B cell (primary cell): ENCODE results near the gene PTPRN2. TPM values are rescaled to one million over a fixed set of nuclear protein-coding genes. Genes with fewer than 3 reads are reported as not detected.

ENCODE experiments used
- ATAC-seq: fragments of 200-7000 bp; cut with Tn5 transposase; one replicate; pipeline ENCODE4 v1.10.0; 2021; ENCODE audit warnings: low read depth, mild to moderate bottlenecking, moderate number of reproducible peaks, moderate library complexity
- CTCF ChIA-PET: fragments of 350-600 bp; sonication (Branson Sonifier 250); formaldehyde crosslinking; loops from one replicate; lab custom pipeline; 2021; ENCODE audit warnings: antibody characterized with exemption, inconsistent platforms; lab: Charles Lee
- POLR2A ChIA-PET: fragments of 350-600 bp; sonication (Branson Sonifier 250); formaldehyde crosslinking; loops from one replicate; lab custom pipeline; 2021; ENCODE audit warnings: antibody characterized with exemption; lab: Charles Lee
- DNase-seq: peaks from one replicate; pipeline ENCODE4 v3.0.0; 2013
- H2AFZ ChIP-seq: 2 replicates; pipeline ENCODE4 v1.6.1; 2012; ENCODE audit warnings: mild to moderate bottlenecking, low read depth, low read length; ENCODE audit not compliant: insufficient read depth, poor library complexity, severe bottlenecking
- H3K27ac ChIP-seq, 2 donors: 1 replicate in 1 of 2; 2 replicates in 1 of 2; pipeline ENCODE4 v1.5.1; 2012 to 2013; ENCODE audit warnings: low read length in 2 of 2, mild to moderate bottlenecking in 2 of 2, moderate library complexity in 1 of 2
- H3K27me3 ChIP-seq, 4 experiments: fragments of 200-600 bp in 1 of 4; sonication (generic) in 1 of 4; replicated peaks in 1 of 4; 1 replicate in 2 of 4; 2 replicates in 2 of 4; pipeline versions ENCODE4 v1.6.1 to v1.7.0; 2013 to 2016; ENCODE audit warnings: low read length in 3 of 4, mild to moderate bottlenecking in 2 of 4, mixed read lengths in 1 of 4, moderate library complexity in 1 of 4; ENCODE audit not compliant: insufficient read depth in 4 of 4, control insufficient read depth in 3 of 4; ENCODE audit errors: control extremely low read depth in 1 of 4
- H3K36me3 ChIP-seq, 2 experiments: replicated peaks in 1 of 2; 1 replicate in 1 of 2; 2 replicates in 1 of 2; pipeline versions ENCODE4 v1.6.1 to v1.7.1; 2013; ENCODE audit warnings: low read length in 1 of 2; ENCODE audit not compliant: insufficient read depth in 2 of 2, control insufficient read depth in 1 of 2; ENCODE audit errors: control extremely low read depth in 1 of 2, extremely low read depth in 1 of 2
- H3K4me1 ChIP-seq, 2 donors: fragments of 200-600 bp in 1 of 2; sonication (generic) in 1 of 2; 1 replicate in 1 of 2; 2 replicates in 1 of 2; pipeline versions ENCODE4 v1.5.1 to v1.6.1; 2013 to 2017; ENCODE audit warnings: low read length in 2 of 2; ENCODE audit not compliant: control insufficient read depth in 2 of 2, insufficient read depth in 2 of 2
- H3K4me2 ChIP-seq: replicated peaks from 2 replicates; pipeline ENCODE3; 2012; ENCODE audit warnings: mild to moderate bottlenecking, low read depth, low read length; ENCODE audit not compliant: poor library complexity, severe bottlenecking
- H3K4me3 ChIP-seq, 5 experiments: fragments of 200-600 bp in 1 of 5; sonication (generic) in 1 of 5; 1 replicate in 3 of 5; 2 replicates in 2 of 5; pipeline versions ENCODE4 v1.5.1 to v1.7.0; 2011 to 2016; ENCODE audit warnings: low read length in 4 of 5, mild to moderate bottlenecking in 4 of 5, low read depth in 2 of 5, control low read depth in 1 of 5, moderate library complexity in 1 of 5; ENCODE audit not compliant: insufficient read depth in 1 of 5; ENCODE audit errors: control extremely low read depth in 1 of 5, extremely low read depth in 1 of 5
- H3K79me2 ChIP-seq: fragments of 200-600 bp; sonication (generic); one replicate; pipeline ENCODE4 v1.6.0; 2016; ENCODE audit warnings: low read length; ENCODE audit not compliant: control insufficient read depth, insufficient read depth
- H3K9ac ChIP-seq: fragments of 200-600 bp; sonication (generic); 2 replicates; pipeline ENCODE4 v1.6.1; 2017; ENCODE audit warnings: mild to moderate bottlenecking, low read length, moderate library complexity
- H3K9me3 ChIP-seq, 3 donors: one replicate each; pipeline versions ENCODE4 v1.6.1 to v1.7.1; 2013; ENCODE audit warnings: low read length in 2 of 3; ENCODE audit not compliant: control insufficient read depth in 2 of 3, insufficient read depth in 1 of 3; ENCODE audit errors: control extremely low read depth in 1 of 3
- H4K20me1 ChIP-seq: 2 replicates; pipeline ENCODE4 v1.6.0; 2012; ENCODE audit warnings: mild to moderate bottlenecking, low read length; ENCODE audit not compliant: insufficient read depth, control insufficient read depth, poor library complexity, severe bottlenecking
- H3K27ac Mint-ChIP-seq: one replicate; pipeline ENCODE4 v1.8.0; 2021; ENCODE audit warnings: mixed read lengths
- H3K27me3 Mint-ChIP-seq: one replicate; pipeline ENCODE4 v1.8.0; 2021; ENCODE audit warnings: mixed read lengths
- H3K4me1 Mint-ChIP-seq: one replicate; pipeline ENCODE4 v1.8.0; 2021; ENCODE audit warnings: mixed read lengths
- H3K4me3 Mint-ChIP-seq: one replicate; pipeline ENCODE4 v1.8.0; 2021; ENCODE audit warnings: mixed read lengths
- H3K9me3 Mint-ChIP-seq: one replicate; pipeline ENCODE4 v1.8.0; 2022; ENCODE audit warnings: mixed read lengths; ENCODE audit not compliant: insufficient read depth
- CTCF ChIP-seq: fragments of 200-600 bp; IDR thresholded peaks from one replicate; pipeline ENCODE4 v1.8.0; 2022; ENCODE audit warnings: antibody characterized with exemption, mild to moderate bottlenecking
- EZH2 ChIP-seq: IDR thresholded peaks from 2 replicates; pipeline ENCODE4 v1.6.1; 2012; ENCODE audit warnings: borderline replicate concordance, low read depth, mild to moderate bottlenecking, moderate library complexity, low read length; ENCODE audit not compliant: insufficient read depth, poor library complexity, severe bottlenecking
- WGBS: methylation state at CpG from one replicate; pipeline ENCODE4 v1.1.5; 2013; ENCODE audit warnings: missing lambda C conversion rate; ENCODE audit not compliant: insufficient coverage; 5-methylcytosine and 5-hydroxymethylcytosine counted together
- intact Hi-C: fragments of 100-400 bp; cut with micrococcal nuclease; formaldehyde crosslinking; loops from one replicate; pipeline ENCODE4 v1.10.0; 2022
- polyA plus RNA-seq: library from polyadenylated mRNA; depleted of rRNA; stranded (reverse); fragments of >200 nt; gene quantifications from 2 replicates; pipeline ENCODE4 v1.2.3, GENCODE V29; 2012
- total RNA-seq, 2 donors: library from RNA; stranded (reverse); fragments of 120-200 nt in 1 of 2; gene quantifications; 1 replicate in 1 of 2; 2 replicates in 1 of 2; pipeline versions ENCODE4 v1.2.3 to v1.2.4, GENCODE V29; 2013 to 2022

PTPRN2 gene
- total and polyA plus RNA-seq, 2 donors (not counting 1 experiment from before 2014, with no cell fraction given) = 2.0 to 5.0 TPM

DNA sequence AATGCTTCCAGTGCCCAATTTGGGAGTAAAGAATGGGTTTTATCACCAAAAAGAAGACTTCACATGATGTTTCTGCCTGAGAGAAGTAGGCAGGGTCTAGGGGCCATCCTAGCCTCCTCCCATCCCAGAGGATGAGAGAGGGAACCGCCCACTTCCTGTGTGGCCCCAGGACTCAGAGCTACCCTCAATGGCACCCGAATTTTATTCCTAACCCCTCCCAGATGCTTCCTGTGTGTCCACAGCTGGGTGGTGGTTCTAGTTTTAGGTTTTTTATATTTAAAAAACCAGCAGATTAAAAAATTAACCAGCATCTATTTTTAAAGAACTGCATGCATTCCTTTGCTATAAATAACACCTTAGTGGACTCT lies 583.5 kb downstream of the PTPRN2 start:
- Histone ChIP-seq H3K36me3 (no peaks in the 10 kb centered on the region), H3K79me2 (no peaks in the 10 kb centered on the region), H3K9me3 (peaks cover 0 to 28% (median 0%) of the 10 kb centered on the region in 3 donors), H3K27ac (no peak overlapping the region), H3K4me1 (no peaks in the 10 kb centered on the region), H3K9ac (no peak overlapping the region), H3K4me2 (no peak overlapping the region), H2AFZ (no peak overlapping the region), H4K20me1 (no peaks in the 10 kb centered on the region), H3K27me3 (no peaks in the 10 kb centered on the region), H3K4me3 (no peak overlapping the region)
- DNase-seq (no peak), ATAC-seq (no peak)
- WGBS = no CpG with 5 or more reads among the region's 2 CpGs
- H3K4me1 Mint-ChIP-seq = no peaks in the 10 kb centered on the region
- no peak for TF ChIP-seq CTCF
- TF ChIP-seq EZH2 = no peak
- H3K9me3 Mint-ChIP-seq = no peaks in the 10 kb centered on the region
- no peak overlapping the region for H3K27ac Mint-ChIP-seq
- ChIA-PET POLR2A (no interaction called here), CTCF (no interaction called here)
- no peaks in the 10 kb centered on the region for H3K27me3 Mint-ChIP-seq
- no peak overlapping the region for H3K4me3 Mint-ChIP-seq
- intact Hi-C loops = no loop called here

DNA sequence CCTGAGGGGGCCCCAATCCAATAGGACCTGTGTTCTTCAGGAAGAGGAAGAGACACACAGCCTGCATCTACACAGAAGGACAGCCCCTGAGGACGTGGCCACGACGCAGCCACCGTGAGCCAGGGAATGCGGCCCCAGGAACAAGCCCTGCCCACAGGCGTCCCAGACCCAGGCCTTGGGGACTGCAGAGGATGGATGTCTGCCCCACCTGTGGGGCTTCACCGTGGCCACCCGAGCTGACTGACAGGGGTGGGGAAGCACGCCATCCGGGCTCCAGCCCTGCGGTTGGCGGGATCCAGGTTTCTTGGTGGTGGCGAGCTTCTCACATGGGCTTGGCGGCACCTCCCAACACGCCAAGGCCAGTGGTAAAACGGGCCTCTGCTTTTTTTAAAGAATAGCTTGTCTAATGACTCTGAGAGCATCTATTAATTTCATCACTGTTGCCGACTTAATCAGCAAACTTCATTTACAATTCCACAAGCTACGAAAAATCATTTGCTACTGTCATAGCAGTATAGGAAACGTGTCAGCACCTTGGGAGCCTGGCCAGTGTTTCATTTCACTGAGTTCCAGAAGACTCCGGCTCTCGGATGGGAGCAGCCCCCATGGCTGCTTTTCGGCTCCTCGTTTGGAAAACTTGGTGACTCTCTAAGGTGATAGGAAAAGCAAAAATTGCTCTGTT lies 584.0 kb downstream of the PTPRN2 start:
- ATAC-seq = no peak
- no peak overlapping the region for H2AFZ ChIP-seq

More for the DNA sequence above, 584.0 kb downstream of the PTPRN2 start:
- Mint-ChIP-seq H3K4me3 (no peak overlapping the region), H3K4me1 (no peaks in the 10 kb centered on the region), H3K27me3 (no peaks in the 10 kb centered on the region), H3K27ac (no peak overlapping the region), H3K9me3 (no peaks in the 10 kb centered on the region)
- WGBS = 93% methylated on average over 22 of the region's 23 CpGs
- no peaks in the 10 kb centered on the region for H4K20me1 ChIP-seq
- DNase-seq = no peak
- intact Hi-C loops = no loop called here
- H3K4me2 ChIP-seq = no peak overlapping the region
- ChIA-PET CTCF (no interaction called here), POLR2A (no interaction called here)
- H3K4me3 ChIP-seq = no peak overlapping the region
- no peaks in the 10 kb centered on the region for H3K4me1 ChIP-seq
- H3K79me2 ChIP-seq = no peaks in the 10 kb centered on the region
- H3K9ac ChIP-seq = no peak overlapping the region
- H3K9me3 ChIP-seq = peaks cover 0 to 28% (median 0%) of the 10 kb centered on the region in 3 donors
- TF ChIP-seq CTCF (no peak), EZH2 (no peak)
- H3K36me3 ChIP-seq = no peaks in the 10 kb centered on the region
- no peaks in the 10 kb centered on the region for H3K27me3 ChIP-seq
- H3K27ac ChIP-seq = no peak overlapping the region
